HL-60 (cell line): ENCODE results near the gene AK4.

ENCODE experiments used
- DNase-seq, 2 experiments: peaks; one replicate each; pipeline ENCODE4 v3.0.0-alpha.2; 2010 to 2020; ENCODE audit warnings: low read depth in 1 of 2, low spot score in 1 of 2
- H3K27ac ChIP-seq: fragments of 250-450 bp; sonication (Bioruptor Pico); replicated peaks from 2 replicates; pipeline ENCODE4 v1.5.1; 2020; ENCODE audit warnings: mild to moderate bottlenecking, moderate library complexity
- H3K27me3 ChIP-seq: fragments of 250-450 bp; sonication (Bioruptor Pico); 2 replicates; pipeline ENCODE4 v1.5.1; 2021; ENCODE audit warnings: mild to moderate bottlenecking, moderate library complexity; ENCODE audit not compliant: insufficient read depth, poor library complexity, severe bottlenecking
- H3K4me3 ChIP-seq: replicated peaks from 2 replicates; pipeline ENCODE4 v1.5.1; 2011; ENCODE audit warnings: mild to moderate bottlenecking, control low read depth, low read length; ENCODE audit not compliant: insufficient read depth
- CTCF ChIP-seq: IDR thresholded peaks from one replicate; pipeline ENCODE4 v1.5.1; 2011; ENCODE audit warnings: low read length, control low read depth, inconsistent platforms; ENCODE audit not compliant: insufficient read depth
- GABPA ChIP-seq: IDR thresholded peaks from 2 replicates; pipeline ENCODE4 v1.6.1; 2012; ENCODE audit warnings: low read depth
- POLR2AphosphoS5 ChIP-seq: IDR thresholded peaks from 2 replicates; pipeline ENCODE4 v1.6.1; 2012; ENCODE audit warnings: low read depth
- REST ChIP-seq: IDR thresholded peaks from 2 replicates; pipeline ENCODE4 v1.6.1; 2012; ENCODE audit warnings: low read depth; ENCODE audit not compliant: insufficient replicate concordance
- SPI1 ChIP-seq: IDR thresholded peaks from 2 replicates; pipeline ENCODE4 v1.6.1; 2012; ENCODE audit warnings: low read depth, mild to moderate bottlenecking, borderline replicate concordance

The AK4 gene

GRCh38 chr1:65150583-65151263, 2.7 kb downstream of the AK4 start:
- Histone ChIP-seq H3K27me3 (no peaks in the 10 kb centered on the region), H3K4me3 (no peak overlapping the region), H3K27ac (no peak overlapping the region)
- no peak for DNase-seq
- TF ChIP-seq REST: no peak
- no peak for TF ChIP-seq POLR2AphosphoS5
- no peak for TF ChIP-seq GABPA

GRCh38 chr1:65151641-65152040, 3.6 kb downstream of the AK4 start:
- TF ChIP-seq CTCF (no peak), REST (no peak), POLR2AphosphoS5 (no peak), GABPA (no peak), SPI1 (no peak)
- Histone ChIP-seq H3K27ac (no peak overlapping the region), H3K4me3 (no peak overlapping the region), H3K27me3 (no peaks in the 10 kb centered on the region)
- DNase-seq: no peak

GRCh38 chr1:65153635-65154034, 5.6 kb downstream of the AK4 start:
- DNase-seq: no peak
- no peak overlapping the region for H3K27ac ChIP-seq
- no peaks in the 10 kb centered on the region for H3K27me3 ChIP-seq
- no peak overlapping the region for H3K4me3 ChIP-seq
- no peak for TF ChIP-seq GABPA
- TF ChIP-seq CTCF: no peak
- no peak for TF ChIP-seq POLR2AphosphoS5
- TF ChIP-seq SPI1: no peak
- TF ChIP-seq REST: no peak
